HK-2 (cell line): ENCODE results near the gene SMPD3.

Source experiments
- DNase-seq: peaks from one replicate; pipeline ENCODE4 v3.0.0-alpha.2; 2018; ENCODE audit not compliant: unreplicated experiment

Gene SMPD3

GRCh38 chr16:68335175-68335574 lies 113.1 kb downstream of the SMPD3 start:
- no peak for DNase-seq

GRCh38 chr16:68332411-68333121 lies 115.7 kb downstream of the SMPD3 start:
- DNase-seq: no peak

- DNase-seq: no peak
Observed at GRCh38 chr16:68331879-68332410, 116.4 kb downstream of the SMPD3 start.

- DNase-seq: no peak
Observed at GRCh38 chr16:68328860-68329390, 119.4 kb downstream of the SMPD3 start.

- DNase-seq: peak; percentile 76
Observed at GRCh38 chr16:68328151-68328859, 120.0 kb downstream of the SMPD3 start.

GRCh38 chr16:68324780-68325357 lies 123.4 kb downstream of the SMPD3 start:
- DNase-seq: no peak

GRCh38 chr16:68324336-68324735 lies 124.0 kb downstream of the SMPD3 start:
- no peak for DNase-seq

GRCh38 chr16:68319185-68319908 lies 129.0 kb downstream of the SMPD3 start:
- no peak for DNase-seq

- DNase-seq: no peak
Observed at GRCh38 chr16:68313116-68313515, 135.2 kb downstream of the SMPD3 start.

GRCh38 chr16:68310774-68311511 lies 137.4 kb downstream of the SMPD3 start, which contains the start of the genes PRMT7 and SLC7A6OS:
Gene PRMT7, plus strand, starts transcription at chr16:68311019. Its CDS starts 4,961 bp downstream, at chr16:68315980.
Gene SLC7A6OS, minus strand, starts transcription at chr16:68310946. Its CDS starts 20 bp downstream, at chr16:68310926.
- peak; percentile 87 for DNase-seq

- DNase-seq: no peak
Observed at GRCh38 chr16:68310437-68310773, 137.9 kb downstream of the SMPD3 start.

GRCh38 chr16:68309799-68310198 lies 138.5 kb downstream of the SMPD3 start:
- no peak for DNase-seq
